GM15510 (cell line): ENCODE measurements around the gene S100A14.

Source experiments
- POLR2A ChIP-seq: IDR thresholded peaks from 3 replicates; pipeline ENCODE4 v1.6.1; 2011; ENCODE audit warnings: borderline replicate concordance; ENCODE audit not compliant: insufficient read length; ENCODE audit errors: extremely low read depth

The S100A14 gene

GRCh38 chr1:153566414-153567371, 49.4 kb downstream of the S100A14 start:
- no peak for TF ChIP-seq POLR2A

GRCh38 chr1:153565529-153566374, 50.4 kb downstream of the S100A14 start, which contains the start of gene S100A2:
Gene S100A2, minus strand, starts transcription at chr1:153565844. Its CDS starts 1,967 bp downstream, at chr1:153563877.
- no peak for TF ChIP-seq POLR2A
